NB4 (cell line): Measurements from ENCODE around the gene KLHDC8A.

Experiments used
- DNase-seq: peaks from one replicate; pipeline ENCODE4 v3.0.0; 2010; ENCODE audit warnings: low read depth
- H3K4me3 ChIP-seq: one replicate; pipeline ENCODE4 v1.5.1; 2011; ENCODE audit warnings: mild to moderate bottlenecking, low read depth, low read length, moderate library complexity
- MYC ChIP-seq: IDR thresholded peaks from 2 replicates; pipeline ENCODE4 v1.6.1; 2011; ENCODE audit warnings: low read depth, low read length
- POLR2A ChIP-seq: IDR thresholded peaks from 2 replicates; pipeline ENCODE4 v1.6.1; 2011; ENCODE audit warnings: mild to moderate bottlenecking; ENCODE audit not compliant: insufficient read length; ENCODE audit errors: extremely low read depth
- TF ChIP-seq, protein P1 (sequence below): IDR thresholded peaks from 2 replicates; pipeline ENCODE4 v1.6.1; 2011; ENCODE audit warnings: low read depth, low read length
- TF ChIP-seq, protein P2 (sequence below): IDR thresholded peaks from one replicate; pipeline ENCODE4 v1.5.1; 2012; ENCODE audit warnings: low read depth, low read length

Gene KLHDC8A

DNA sequence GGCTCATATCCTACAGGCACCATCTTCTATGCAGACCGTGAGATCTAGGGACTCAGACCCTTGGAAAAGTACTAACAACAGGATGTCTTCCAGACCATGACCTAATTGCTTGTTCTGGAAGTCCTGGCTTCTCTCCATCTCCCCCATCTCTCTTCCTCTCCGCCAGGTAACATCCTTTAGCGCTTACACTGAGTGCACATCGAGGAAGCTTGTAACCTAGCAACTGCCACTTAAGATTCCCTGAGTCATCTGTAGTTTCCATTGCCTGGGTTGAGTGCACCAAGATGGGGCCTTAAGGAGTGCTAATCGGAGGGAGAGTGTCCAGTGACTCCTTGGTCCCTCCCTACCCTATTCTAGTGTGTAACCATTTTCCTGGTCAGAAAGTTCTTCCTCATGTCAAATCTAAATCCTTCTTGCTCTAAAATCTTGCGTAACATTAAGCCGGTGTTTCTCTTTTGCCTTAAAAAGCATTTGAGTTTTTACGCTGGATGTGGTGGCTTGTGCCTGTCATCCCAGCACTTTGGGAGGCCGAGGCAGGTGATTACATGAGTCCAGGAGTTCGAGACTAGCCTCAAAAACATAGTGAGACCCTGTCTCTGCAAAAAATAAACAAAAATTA is 9.7 kb downstream of the KLHDC8A start:
- TF ChIP-seq, protein P1, sequence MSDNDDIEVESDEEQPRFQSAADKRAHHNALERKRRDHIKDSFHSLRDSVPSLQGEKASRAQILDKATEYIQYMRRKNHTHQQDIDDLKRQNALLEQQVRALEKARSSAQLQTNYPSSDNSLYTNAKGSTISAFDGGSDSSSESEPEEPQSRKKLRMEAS, result no peak
- TF ChIP-seq POLR2A (no peak), MYC (no peak)
- TF ChIP-seq, protein P2, sequence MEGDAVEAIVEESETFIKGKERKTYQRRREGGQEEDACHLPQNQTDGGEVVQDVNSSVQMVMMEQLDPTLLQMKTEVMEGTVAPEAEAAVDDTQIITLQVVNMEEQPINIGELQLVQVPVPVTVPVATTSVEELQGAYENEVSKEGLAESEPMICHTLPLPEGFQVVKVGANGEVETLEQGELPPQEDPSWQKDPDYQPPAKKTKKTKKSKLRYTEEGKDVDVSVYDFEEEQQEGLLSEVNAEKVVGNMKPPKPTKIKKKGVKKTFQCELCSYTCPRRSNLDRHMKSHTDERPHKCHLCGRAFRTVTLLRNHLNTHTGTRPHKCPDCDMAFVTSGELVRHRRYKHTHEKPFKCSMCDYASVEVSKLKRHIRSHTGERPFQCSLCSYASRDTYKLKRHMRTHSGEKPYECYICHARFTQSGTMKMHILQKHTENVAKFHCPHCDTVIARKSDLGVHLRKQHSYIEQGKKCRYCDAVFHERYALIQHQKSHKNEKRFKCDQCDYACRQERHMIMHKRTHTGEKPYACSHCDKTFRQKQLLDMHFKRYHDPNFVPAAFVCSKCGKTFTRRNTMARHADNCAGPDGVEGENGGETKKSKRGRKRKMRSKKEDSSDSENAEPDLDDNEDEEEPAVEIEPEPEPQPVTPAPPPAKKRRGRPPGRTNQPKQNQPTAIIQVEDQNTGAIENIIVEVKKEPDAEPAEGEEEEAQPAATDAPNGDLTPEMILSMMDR, result no peak
- H3K4me3 ChIP-seq, result no peak overlapping the region
- no peak for DNase-seq

DNA sequence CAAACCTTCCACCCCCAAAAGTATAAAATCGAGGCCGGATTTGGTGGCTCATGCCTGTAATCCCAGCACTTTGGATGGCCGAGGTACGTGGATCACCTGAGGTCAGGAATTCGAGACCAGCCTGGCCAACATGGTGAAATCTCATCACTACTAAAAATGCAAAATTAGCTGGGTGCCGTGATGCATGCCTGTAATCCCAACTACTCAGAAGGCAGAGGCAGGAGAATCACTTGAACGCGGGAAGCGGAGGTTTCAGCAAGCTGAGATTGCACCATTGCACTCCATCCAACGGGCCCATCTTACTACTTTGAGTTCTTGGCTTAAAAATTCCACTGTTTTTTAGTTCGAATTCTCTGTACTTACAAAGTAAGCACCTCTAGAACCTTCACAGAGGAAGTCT is 11.0 kb downstream of the KLHDC8A start:
- no peak overlapping the region for H3K4me3 ChIP-seq
- TF ChIP-seq, protein P2, result no peak
- DNase-seq, result no peak

DNA sequence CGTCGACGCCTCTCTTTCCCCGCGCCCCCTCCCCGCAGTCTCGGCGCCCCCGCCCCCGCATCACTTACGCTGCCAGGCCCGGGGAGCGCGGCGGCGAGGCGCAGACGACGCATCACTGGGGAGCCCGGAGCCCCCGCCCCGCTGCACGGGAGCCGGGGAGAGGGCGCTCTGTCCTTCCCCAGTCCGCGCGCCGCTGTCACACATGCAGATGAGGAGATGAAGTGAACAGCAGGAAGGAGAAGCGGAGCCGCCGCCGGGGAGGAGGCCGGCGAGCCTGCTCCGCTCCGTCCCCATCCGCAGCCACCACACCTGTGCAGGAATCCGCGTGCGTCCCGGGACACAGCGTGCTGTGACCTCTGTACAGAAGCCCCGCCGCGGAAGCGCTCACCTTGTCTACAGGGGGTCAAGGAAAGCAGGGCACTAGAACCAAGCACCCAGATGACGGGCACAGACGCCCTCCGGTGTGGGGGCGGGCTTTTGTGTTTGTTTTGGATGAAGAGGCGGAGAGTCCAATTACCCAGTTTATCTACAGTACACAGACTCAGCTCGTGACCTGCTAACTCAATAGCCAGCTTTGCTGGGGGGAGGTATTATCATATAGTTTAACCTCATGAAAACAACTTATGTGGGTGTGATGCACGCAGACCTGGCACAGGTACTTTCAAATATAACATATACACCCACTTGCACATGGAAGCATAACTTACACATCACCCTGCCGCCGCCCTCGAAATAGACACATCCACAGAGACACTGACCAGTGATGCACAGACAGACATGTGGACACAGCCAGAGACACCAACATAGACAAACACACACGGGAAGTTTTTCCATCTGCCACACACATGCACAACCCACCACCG is 12.4 kb downstream of the KLHDC8A start:
- DNase-seq, result no peak
- no peak overlapping the region for H3K4me3 ChIP-seq

DNA sequence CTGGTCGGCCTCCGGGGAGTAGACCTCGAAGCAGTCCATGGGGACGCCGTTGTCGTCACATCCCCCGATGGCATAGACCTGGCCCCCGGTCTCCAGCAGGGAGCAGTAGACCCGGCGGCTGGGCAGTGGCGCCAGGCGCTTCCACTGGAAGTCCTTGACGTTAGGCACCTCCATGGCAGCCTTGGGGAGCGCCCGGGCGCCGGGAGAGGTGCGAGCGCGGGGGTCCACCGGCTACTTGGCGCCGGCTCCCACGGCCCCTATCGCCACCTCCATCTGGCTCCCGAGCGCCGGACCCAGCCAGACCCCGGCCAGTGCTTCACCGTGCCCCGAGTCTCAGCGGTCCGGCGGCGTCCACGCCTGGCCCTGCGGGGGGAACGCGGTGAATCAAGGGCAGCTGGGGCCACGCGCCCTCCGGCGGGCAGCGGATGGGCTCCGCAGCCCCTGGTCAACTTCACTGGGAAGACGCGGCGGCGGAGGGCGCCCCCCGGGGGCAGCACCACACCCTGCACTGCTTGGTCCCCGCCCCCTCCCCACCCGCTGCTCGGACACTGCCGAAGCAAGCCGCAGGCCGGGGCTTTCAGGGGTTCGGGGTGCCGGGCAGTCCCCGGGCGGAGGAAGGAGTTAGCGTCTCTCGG is 13.2 kb downstream of the KLHDC8A start:
- no peak overlapping the region for H3K4me3 ChIP-seq
- DNase-seq, result no peak
- no peak for TF ChIP-seq MYC

More for the DNA sequence above, 12.4 kb downstream of the KLHDC8A start:
- TF ChIP-seq POLR2A, result no peak
- TF ChIP-seq, protein P1, result no peak
- no peak for TF ChIP-seq MYC

DNA sequence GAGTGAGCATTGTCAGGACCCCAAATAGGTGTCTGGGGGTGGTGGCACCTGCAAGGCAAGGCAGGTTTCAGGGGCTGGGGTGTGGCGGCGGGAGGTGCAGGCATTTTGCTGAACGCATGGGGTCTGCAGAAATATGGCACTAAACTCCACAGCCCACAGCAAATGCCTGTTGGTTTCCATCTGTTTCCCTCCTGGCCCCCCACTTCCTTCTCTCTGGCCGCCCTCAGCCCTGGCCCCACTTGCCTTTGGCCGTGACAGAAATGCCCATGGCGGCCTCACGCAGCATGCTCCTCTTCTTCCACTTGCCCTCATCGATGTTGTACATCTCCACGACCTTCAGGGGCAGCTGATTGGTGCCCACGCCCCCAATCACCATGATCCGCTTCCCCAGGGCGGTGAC is 13.7 kb downstream of the KLHDC8A start:
- TF ChIP-seq MYC (no peak), POLR2A (no peak)
- TF ChIP-seq, protein P1, result no peak
- TF ChIP-seq, protein P2, result no peak
- no peak overlapping the region for H3K4me3 ChIP-seq

DNA sequence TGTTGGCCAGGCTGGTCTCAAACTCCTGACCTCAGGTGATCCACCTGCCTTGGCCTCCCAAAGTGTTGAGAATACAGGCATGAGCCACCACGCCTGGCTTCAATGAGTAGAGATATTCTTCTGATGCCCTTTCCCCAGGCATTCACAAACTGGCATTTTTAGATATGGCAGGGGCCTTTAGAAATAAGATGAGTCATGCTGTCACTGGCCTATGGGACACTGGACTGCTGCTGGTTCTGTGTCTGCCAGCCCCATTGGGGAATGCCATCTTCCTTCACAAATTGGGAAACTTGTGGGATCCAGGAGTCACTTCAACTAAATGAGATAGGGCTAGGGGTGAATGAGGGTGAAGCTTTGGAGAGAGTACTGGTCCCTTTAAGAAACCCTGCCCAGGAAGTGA is 16.0 kb downstream of the KLHDC8A start:
- DNase-seq, result no peak
- no peak overlapping the region for H3K4me3 ChIP-seq
- TF ChIP-seq MYC (no peak), POLR2A (no peak)
- TF ChIP-seq, protein P2, result no peak
- TF ChIP-seq, protein P1, result no peak

More for the DNA sequence above, 13.7 kb downstream of the KLHDC8A start:
- DNase-seq, result no peak
